GM12878 (cell line): ENCODE measurements around the gene UTS2R. TPM values are rescaled to one million over a fixed set of nuclear protein-coding genes. Genes with fewer than 3 reads are reported as not detected.

Experiments used
- ATAC-seq: fragments of 200-7000 bp; cut with Tn5 transposase; 3 replicates; pipeline ENCODE4 v1.9.1; 2020; ENCODE audit warnings: mild to moderate bottlenecking, moderate library complexity
- BruUV-seq: library from RNA; stranded (reverse); fragments of 400-500 nt; replicated peaks from 2 replicates; lab custom pipeline; 2021; lab: Mats Ljungman, UMichigan
- CTCF ChIA-PET: fragments of 300-600 bp; sonication (Branson Sonifier 250); formaldehyde crosslinking; extraction: SDS; loops from one replicate; lab custom pipeline; 2021; ENCODE audit warnings: inconsistent platforms; lab: Yijun Ruan, JAX
- POLR2A ChIA-PET: fragments of 350-600 bp; formaldehyde crosslinking; extraction: SDS; loops from one replicate; lab custom pipeline; 2021; ENCODE audit warnings: inconsistent platforms; lab: Charles Lee
- RAD21 ChIA-PET: fragments of 300-600 bp; sonication (Branson Sonifier 250); formaldehyde crosslinking; loops from one replicate; lab custom pipeline; 2023; ENCODE audit warnings: antibody characterized with exemption; ENCODE audit not compliant: unreplicated experiment; lab: Charles Lee
- SMC1A ChIA-PET: fragments of 300-600 bp; sonication (Branson Sonifier 250); formaldehyde crosslinking; loops from one replicate; lab custom pipeline; 2023; ENCODE audit not compliant: unreplicated experiment, uncharacterized antibody; lab: Charles Lee
- DNase-seq: peaks from one replicate; pipeline ENCODE4 v3.0.0-alpha.2; 2011; ENCODE audit warnings: low read depth, low spot score
- FAIRE-seq: peaks from 3 replicates; lab custom pipeline; 2011; peaks lifted over from hg19 to GRCh38; lab: Jason Lieb, UNC
- H2AFZ ChIP-seq: 2 replicates; pipeline ENCODE4 v1.6.0; 2011; ENCODE audit warnings: low read depth, low read length, control low read depth; ENCODE audit not compliant: control insufficient read depth
- H3K27ac ChIP-seq: 2 replicates; pipeline ENCODE4 v1.5.1; 2011; ENCODE audit warnings: control low read depth; ENCODE audit not compliant: control insufficient read depth, insufficient read depth
- H3K27me3 ChIP-seq, 2 experiments: replicated peaks in 1 of 2; 2 replicates each; pipeline versions ENCODE4 v1.6.0 to v1.6.1; 2011; ENCODE audit warnings: low read length in 1 of 2; ENCODE audit not compliant: control insufficient read depth in 2 of 2, insufficient read depth in 2 of 2
- H3K36me3 ChIP-seq, 2 experiments: 2 replicates each; pipeline ENCODE4 v1.5.1; 2011; ENCODE audit warnings: low read length in 1 of 2; ENCODE audit not compliant: control insufficient read depth in 2 of 2, insufficient read depth in 2 of 2
- H3K4me1 ChIP-seq: 2 replicates; pipeline ENCODE4 v1.6.1; 2011; ENCODE audit warnings: mild to moderate bottlenecking, low read length, moderate library complexity, mixed read lengths; ENCODE audit not compliant: control insufficient read depth, insufficient read depth
- H3K4me2 ChIP-seq: 2 replicates; pipeline ENCODE4 v1.6.0; 2011; ENCODE audit warnings: control low read depth; ENCODE audit not compliant: control insufficient read depth, insufficient read depth
- H3K4me3 ChIP-seq: fragments of 200-600 bp; sonication (generic); 2 replicates; pipeline ENCODE4 v1.5.1; 2016
- H3K79me2 ChIP-seq: 2 replicates; pipeline ENCODE4 v1.6.0; 2011; ENCODE audit warnings: low read length; ENCODE audit not compliant: control insufficient read depth, insufficient read depth
- H3K9ac ChIP-seq: 2 replicates; pipeline ENCODE4 v1.8.0; 2011; ENCODE audit warnings: low read length, control low read depth, mixed read lengths; ENCODE audit not compliant: control insufficient read depth, insufficient read depth
- H3K9me3 ChIP-seq: replicated peaks from 3 replicates; pipeline ENCODE4 v1.5.1; 2011; ENCODE audit warnings: mild to moderate bottlenecking, low read length; ENCODE audit not compliant: control insufficient read depth, insufficient read depth
- H4K20me1 ChIP-seq: 2 replicates; pipeline ENCODE4 v1.6.0; 2011; ENCODE audit not compliant: control insufficient read depth, insufficient read depth
- HDAC6 ChIP-seq: fragments of 200-600 bp; sonication (generic); IDR thresholded peaks from one replicate; pipeline ENCODE4 v1.8.0; 2017; ENCODE audit warnings: antibody characterized with exemption; ENCODE audit not compliant: unreplicated experiment
- MTA2 ChIP-seq: fragments of 450-650 bp; IDR thresholded peaks from 2 replicates; pipeline ENCODE4 v1.6.1; 2016; ENCODE audit warnings: low read depth, mild to moderate bottlenecking, moderate library complexity
- POLR2A ChIP-seq: IDR thresholded peaks from 2 replicates; pipeline ENCODE4 v1.6.1; 2011; ENCODE audit warnings: low read depth, mild to moderate bottlenecking, low read length
- ZBED1 ChIP-seq: IDR thresholded peaks from 2 replicates; pipeline ENCODE4 v1.6.1; 2016; ENCODE audit warnings: borderline replicate concordance
- WGBS: methylation state at CpG from one replicate; pipeline ENCODE4 v1.1.6; 2016; ENCODE audit warnings: low lambda C conversion rate; ENCODE audit not compliant: insufficient replicate concordance, insufficient coverage; ENCODE audit errors: missing lambda C conversion rate; 5-methylcytosine and 5-hydroxymethylcytosine counted together
- in situ Hi-C: fragments of 300-500 bp; cut with MboI; formaldehyde crosslinking; loops from 9 replicates; pipeline ENCODE4 v1.14.3; 2018; ENCODE audit warnings: mixed read lengths
- intact Hi-C: fragments of 100-400 bp; cut with micrococcal nuclease; formaldehyde crosslinking; loops from one replicate; pipeline ENCODE4 v1.14.2; 2022; ENCODE audit not compliant: unreplicated experiment
- polyA plus RNA-seq, 11 experiments: library from polyadenylated mRNA; depleted of rRNA in 4 of 11; unstranded in 6 of 11; stranded (reverse) in 5 of 11; fragments of >200 nt; fragmentation: Nextera tagmentation in 4 of 11; fragmentation: Illumina TruSeq in 1 of 11; extraction: Ambion mirVana in 4 of 11; extraction: Trizol in 1 of 11; gene quantifications; 1 replicate in 1 of 11; 2 replicates in 10 of 11; pipeline versions ENCODE4 v1.2.1 to v1.2.3, GENCODE V29; 2011 to 2016; ENCODE audit warnings: inconsistent platforms in 2 of 11, missing spikeins in 2 of 11, low read depth in 1 of 11
- total RNA-seq, 4 experiments: library from RNA; depleted of rRNA in 3 of 4; stranded (reverse); fragments of >200 nt in 3 of 4; fragmentation: Illumina TruSeq in 1 of 4; extraction: Trizol in 1 of 4; gene quantifications; 2 replicates each; pipeline versions ENCODE4 v1.2.1 to v1.2.3, GENCODE V29; 2013 to 2021
- TF ChIP-seq, protein P1 (sequence below): IDR thresholded peaks from 2 replicates; pipeline ENCODE4 v1.6.1; 2012; ENCODE audit warnings: low read depth, low read length, improper control_type of control experiment
- TF ChIP-seq, protein P2 (sequence below): IDR thresholded peaks from 2 replicates; pipeline ENCODE4 v1.6.1; 2012; ENCODE audit warnings: low read length, inconsistent platforms
- TF ChIP-seq, protein P3 (sequence below): IDR thresholded peaks from 2 replicates; pipeline ENCODE4 v1.6.1; 2012; ENCODE audit warnings: mild to moderate bottlenecking, low read depth, low read length

Gene UTS2R
- total and polyA plus RNA-seq, 10 of the 15 experiments (the other 5 are each of a cell fraction or from before 2014, with no cell fraction given), result 0.04 to 0.36 (median 0.11) TPM; not detected in 6

DNA sequence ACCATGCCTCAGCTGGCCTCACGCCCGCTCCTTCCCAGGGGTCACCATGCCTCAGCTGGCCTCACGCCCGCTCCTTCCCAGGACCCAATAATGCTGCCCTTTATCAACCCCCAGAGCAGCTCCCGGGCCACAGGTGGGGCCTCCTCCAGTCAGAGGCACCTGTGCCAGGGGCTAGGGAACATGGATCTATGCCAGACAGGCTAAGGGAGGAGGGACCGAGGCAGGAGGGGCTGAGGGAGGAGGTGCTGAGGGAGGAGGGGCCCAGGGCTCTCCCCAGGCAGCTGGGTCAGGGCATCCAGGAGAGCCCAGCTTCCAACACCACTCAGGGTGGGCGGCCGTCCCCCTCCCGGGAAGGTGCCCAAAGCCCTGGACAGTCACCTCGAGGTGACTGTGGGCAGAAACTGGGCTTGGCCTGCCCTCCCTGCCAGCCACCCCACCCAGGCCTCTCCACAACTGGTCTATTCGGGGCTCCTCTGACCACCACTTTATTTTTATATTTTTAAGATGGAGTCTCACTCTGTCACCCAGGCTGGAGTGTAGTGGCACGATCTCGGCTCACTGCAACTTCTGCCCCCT lies 19.4 kb downstream of the UTS2R start:
- Histone ChIP-seq H3K9ac (no peak overlapping the region), H3K36me3 (no peaks in the 10 kb centered on the region; a peak in 2 of 4 replicates), H3K4me2 (no peak overlapping the region), H3K9me3 (no peaks in the 10 kb centered on the region), H3K4me3 (no peak overlapping the region), H3K79me2 (no peaks in the 10 kb centered on the region), H3K4me1 (no peaks in the 10 kb centered on the region), H4K20me1 (no peaks in the 10 kb centered on the region), H3K27ac (no peak overlapping the region), H3K27me3 (no peaks in the 10 kb centered on the region), H2AFZ (no peak overlapping the region)
- POLR2A ChIA-PET, result no interaction called here
- DNase-seq (no peak), ATAC-seq (no peak), FAIRE-seq (no peak)
- CTCF ChIA-PET, result no interaction called here
- intact Hi-C loops (no loop called here), in situ Hi-C loops (no loop called here)
- RAD21 ChIA-PET, result no interaction called here
- 83% methylated on average over 13 of the region's 13 CpGs for WGBS
- TF ChIP-seq ZBED1 (no peak), HDAC6 (no peak), POLR2A (0 out of 2 replicates have a peak, but pooled peaks have one; percentile 28), MTA2 (no peak)
- TF ChIP-seq, protein P1, sequence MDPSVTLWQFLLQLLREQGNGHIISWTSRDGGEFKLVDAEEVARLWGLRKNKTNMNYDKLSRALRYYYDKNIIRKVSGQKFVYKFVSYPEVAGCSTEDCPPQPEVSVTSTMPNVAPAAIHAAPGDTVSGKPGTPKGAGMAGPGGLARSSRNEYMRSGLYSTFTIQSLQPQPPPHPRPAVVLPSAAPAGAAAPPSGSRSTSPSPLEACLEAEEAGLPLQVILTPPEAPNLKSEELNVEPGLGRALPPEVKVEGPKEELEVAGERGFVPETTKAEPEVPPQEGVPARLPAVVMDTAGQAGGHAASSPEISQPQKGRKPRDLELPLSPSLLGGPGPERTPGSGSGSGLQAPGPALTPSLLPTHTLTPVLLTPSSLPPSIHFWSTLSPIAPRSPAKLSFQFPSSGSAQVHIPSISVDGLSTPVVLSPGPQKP, result no peak
- TF ChIP-seq, protein P2, sequence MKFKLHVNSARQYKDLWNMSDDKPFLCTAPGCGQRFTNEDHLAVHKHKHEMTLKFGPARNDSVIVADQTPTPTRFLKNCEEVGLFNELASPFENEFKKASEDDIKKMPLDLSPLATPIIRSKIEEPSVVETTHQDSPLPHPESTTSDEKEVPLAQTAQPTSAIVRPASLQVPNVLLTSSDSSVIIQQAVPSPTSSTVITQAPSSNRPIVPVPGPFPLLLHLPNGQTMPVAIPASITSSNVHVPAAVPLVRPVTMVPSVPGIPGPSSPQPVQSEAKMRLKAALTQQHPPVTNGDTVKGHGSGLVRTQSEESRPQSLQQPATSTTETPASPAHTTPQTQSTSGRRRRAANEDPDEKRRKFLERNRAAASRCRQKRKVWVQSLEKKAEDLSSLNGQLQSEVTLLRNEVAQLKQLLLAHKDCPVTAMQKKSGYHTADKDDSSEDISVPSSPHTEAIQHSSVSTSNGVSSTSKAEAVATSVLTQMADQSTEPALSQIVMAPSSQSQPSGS, result no peak
- TF ChIP-seq, protein P3, sequence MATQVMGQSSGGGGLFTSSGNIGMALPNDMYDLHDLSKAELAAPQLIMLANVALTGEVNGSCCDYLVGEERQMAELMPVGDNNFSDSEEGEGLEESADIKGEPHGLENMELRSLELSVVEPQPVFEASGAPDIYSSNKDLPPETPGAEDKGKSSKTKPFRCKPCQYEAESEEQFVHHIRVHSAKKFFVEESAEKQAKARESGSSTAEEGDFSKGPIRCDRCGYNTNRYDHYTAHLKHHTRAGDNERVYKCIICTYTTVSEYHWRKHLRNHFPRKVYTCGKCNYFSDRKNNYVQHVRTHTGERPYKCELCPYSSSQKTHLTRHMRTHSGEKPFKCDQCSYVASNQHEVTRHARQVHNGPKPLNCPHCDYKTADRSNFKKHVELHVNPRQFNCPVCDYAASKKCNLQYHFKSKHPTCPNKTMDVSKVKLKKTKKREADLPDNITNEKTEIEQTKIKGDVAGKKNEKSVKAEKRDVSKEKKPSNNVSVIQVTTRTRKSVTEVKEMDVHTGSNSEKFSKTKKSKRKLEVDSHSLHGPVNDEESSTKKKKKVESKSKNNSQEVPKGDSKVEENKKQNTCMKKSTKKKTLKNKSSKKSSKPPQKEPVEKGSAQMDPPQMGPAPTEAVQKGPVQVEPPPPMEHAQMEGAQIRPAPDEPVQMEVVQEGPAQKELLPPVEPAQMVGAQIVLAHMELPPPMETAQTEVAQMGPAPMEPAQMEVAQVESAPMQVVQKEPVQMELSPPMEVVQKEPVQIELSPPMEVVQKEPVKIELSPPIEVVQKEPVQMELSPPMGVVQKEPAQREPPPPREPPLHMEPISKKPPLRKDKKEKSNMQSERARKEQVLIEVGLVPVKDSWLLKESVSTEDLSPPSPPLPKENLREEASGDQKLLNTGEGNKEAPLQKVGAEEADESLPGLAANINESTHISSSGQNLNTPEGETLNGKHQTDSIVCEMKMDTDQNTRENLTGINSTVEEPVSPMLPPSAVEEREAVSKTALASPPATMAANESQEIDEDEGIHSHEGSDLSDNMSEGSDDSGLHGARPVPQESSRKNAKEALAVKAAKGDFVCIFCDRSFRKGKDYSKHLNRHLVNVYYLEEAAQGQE, result no peak
- BruUV-seq, result no TSS peak
- SMC1A ChIA-PET, result interaction anchor here (1.0 kb wide), 1 partner anchor 24 kb away, joined by 3 read pairs; no protein-coding TSS in a partner anchor
